COR-L47 (cell line): ENCODE data around the gene PARD3.
"Not testable (repeated sequence)": the region's sequence is repeated elsewhere in the genome, so short reads cannot be mapped to it uniquely, and the experiment has no call there.

Source experiments
- DNase-seq: peaks from one replicate; lab custom pipeline; 2025; lab: John Stamatoyannopoulos, UW

Gene PARD3

DNA sequence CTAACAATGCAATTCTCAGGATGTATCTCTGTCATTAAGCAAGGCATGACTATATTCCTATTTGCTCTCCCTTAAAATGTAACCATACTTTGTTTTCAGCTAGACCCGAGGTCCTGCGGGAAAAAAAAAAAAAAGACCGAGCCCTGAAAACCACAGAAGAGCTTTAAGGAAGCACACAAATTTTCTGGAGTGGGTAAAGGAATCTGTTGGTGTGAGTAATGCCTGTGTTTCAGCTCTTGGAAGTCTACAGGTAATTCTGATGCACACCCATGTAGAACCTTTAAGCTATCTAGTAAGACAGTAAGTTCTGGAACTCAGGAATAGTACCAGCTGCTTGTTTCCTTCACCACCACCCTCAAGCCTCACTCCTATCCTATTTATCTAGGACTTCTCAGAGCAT is 351.1 kb downstream of the PARD3 start:
- DNase-seq = no peak

DNA sequence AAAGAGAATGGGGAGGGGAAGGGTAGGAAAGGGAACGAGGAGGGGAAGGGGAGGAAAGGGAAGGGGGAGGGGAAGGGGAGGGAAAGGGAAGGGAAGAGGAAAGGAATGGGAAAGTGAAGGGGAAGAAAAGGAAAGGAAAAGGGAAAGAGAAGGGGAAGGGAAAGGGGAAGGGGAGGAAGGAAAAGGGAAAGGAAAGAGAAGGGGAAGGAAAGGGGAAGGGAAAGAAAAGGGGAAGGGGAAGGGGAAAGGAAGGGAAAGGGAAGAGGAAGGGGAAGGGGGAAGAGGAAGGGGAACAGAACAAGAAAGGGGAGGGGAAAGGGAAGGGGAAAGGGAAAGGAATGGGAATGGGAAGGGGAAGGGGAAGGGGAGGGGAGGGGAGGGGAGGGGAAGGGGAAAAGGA is 352.1 kb downstream of the PARD3 start:
- DNase-seq = no peak

DNA sequence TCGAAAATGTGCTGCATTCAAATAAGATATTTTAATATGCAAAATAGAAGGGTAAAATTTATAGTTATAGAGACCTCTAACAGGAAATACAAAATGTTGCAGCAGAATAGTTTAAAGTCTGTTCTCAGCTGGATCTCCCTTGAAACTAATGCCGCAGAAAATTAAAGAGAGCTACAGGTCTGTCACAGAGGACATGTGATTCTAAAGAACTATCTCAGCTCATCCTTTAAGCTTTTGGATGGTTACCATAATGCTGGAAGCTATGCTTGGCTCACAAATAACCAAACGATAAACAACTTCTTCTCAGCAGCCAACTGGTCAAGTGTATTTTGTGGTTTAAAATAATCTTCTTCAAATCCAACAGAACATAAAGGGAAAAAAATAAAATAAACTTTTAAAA is 353.0 kb downstream of the PARD3 start:
- DNase-seq = no peak

DNA sequence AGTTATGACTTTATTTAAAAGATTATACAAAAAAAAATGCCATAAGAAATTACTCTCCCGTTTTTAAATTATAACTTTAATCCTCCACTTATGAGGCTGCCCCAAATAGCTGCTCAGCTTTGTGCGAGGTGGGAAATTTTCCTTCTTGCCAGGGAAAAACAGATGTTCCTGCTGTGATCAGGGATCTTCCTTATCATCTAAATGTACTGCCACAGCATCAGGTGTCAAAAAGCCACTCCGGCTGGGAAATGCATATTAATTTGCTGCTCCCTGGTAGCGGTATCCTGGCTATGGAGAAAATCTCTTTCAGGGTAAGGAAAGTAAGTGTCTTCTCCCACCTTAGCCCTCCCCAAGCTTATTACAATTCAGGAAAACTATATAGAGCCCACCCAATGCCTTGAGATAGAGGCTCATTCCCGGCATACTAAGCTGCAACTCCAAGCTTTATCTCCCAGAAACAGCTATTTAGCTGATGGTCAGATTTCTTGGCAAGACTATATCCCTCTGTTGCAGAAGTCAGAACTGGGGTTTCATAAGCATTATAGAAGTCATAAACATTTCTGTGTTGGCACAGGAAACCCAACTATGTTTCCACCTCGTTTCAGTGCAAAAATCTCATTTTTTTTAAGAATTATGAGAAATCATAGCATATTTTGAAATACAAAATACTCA is 360.4 kb downstream of the PARD3 start:
- no peak for DNase-seq

DNA sequence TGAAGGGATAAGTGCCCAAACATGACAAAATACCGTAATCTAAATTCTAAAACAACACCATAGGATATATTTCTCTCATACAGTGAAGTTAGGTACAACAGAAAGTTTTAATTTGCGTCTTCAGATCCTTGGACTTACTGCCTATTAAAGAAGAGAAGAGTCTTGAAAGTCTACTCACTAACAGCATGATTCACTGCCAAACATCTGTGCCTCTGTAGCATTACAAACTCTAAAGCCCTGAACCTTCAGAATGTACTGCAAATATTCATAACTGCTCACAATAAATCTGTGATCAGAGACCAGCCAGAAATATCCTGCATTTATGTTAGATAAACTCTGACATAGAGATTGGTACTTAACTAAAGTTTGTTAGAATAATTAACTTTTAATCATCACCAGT is 365.3 kb downstream of the PARD3 start:
- no peak for DNase-seq

DNA sequence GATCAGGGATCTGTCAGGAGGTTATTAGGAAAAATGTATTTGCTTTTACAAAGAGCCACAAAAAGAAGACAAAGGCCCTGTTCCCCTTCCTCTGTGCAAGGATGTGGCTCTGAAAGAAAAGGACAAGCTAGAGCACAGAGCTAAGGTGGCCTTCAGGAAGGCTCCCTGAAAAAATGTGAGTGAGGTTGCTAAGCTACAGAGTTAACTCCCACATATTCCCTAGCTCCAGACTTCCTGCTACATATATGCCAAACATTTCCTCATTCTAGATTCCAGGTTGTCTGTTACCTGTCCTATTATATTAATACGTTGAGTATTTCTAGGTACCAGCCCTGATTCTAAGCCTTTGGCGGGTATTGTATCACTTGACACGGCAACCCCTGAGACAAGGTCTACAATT is 369.0 kb downstream of the PARD3 start:
- no peak for DNase-seq

DNA sequence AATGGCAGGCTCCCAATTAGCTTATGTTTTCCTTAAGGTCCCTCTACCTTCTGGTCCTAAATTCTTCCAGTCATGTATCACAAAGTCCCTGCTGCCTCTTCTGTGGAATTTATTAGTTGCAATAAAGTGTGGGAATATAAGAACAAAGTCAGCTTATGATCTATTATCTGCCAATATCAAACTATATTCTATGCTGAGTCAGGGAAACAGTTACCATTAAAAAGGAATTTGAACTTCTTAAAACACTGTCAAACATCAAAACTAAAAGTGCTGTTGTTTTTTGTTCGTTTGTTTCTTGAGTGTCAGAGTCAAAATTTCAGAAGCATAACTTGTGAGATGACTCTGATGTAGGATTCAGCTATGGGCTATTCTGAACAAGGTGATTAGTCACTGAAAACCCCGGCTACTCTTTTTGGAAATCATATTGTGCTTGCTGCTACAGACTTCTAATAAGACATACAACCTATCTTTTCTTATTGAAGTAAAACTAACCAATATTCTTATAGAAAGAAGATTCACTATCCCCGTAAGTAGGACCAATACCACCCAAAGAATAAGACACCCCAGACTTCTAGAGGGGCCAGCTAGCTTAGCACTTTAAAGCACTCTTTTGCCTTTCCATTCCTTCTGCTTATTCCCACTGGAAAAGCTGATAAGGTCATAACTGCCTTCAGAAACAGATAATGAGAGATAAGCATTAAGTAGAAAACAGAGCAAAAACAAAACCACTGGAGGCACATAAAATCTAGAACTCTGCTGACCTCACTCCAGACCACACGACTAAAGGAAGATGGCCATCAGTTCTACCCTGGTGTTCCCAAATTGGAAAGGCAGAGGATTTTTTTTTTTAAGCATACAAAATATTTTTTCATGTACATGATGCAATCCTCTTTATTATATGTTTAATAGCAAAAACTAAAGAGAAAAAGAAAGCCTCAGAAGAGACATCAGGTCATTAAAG is 370.6 kb downstream of the PARD3 start:
- DNase-seq = no peak

DNA sequence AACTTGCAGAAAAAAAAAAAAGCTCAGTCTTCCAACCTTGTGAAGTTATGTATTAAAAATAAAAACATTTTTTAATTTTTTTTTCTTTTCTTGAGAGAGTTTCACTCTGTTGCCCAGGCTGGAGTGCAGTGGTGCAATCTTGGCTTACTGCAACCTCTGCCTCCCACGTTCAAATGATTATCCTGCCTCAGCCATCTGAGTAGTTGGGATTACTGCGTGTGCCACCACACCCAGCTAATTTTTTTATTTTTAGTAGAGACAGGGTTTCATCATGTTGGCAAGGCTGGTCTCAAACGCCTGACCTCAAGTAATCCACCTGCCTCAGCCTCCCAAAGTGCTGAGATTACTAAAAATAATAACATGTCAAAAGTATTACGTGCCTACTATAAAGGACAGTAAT is 375.7 kb downstream of the PARD3 start:
- DNase-seq = not testable (repeated sequence)

DNA sequence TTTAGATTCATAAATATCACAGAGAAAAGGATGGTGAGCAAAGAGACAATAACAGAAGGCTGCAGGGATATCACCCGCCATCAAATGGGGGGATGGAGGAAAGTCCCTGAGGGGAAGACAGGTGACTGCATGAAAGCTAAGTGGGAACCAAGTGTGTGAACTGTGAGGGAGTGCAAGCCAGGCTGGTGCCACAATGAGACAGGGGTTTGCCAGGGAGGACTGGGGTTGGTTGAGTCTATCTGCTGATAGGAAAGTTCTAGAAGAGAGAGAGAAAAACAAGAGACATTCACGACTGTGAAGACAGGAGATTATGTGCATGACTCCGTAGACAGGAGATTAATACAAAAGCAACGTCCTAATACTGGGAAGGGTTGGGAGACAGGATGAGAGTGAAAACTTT is 376.4 kb downstream of the PARD3 start:
- no peak for DNase-seq

DNA sequence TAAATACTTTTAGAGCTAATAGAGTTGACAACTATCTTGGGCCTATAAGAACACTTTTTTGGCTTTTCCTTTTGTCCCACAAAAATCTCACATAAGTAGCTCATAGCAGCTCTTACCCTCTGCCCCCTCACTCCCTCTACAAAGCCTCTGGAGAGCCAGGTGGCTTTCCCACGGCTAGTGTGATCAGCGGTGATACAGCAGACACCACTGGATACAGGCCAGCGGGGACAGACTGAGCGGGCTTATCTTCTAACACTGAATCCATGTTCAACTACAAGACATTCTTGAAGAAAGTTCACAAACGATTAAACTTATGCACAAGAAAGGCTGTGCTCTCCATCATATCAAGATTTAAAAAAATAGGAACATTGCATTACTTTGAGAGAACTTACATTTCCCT is 377.2 kb downstream of the PARD3 start:
- DNase-seq = no peak

DNA sequence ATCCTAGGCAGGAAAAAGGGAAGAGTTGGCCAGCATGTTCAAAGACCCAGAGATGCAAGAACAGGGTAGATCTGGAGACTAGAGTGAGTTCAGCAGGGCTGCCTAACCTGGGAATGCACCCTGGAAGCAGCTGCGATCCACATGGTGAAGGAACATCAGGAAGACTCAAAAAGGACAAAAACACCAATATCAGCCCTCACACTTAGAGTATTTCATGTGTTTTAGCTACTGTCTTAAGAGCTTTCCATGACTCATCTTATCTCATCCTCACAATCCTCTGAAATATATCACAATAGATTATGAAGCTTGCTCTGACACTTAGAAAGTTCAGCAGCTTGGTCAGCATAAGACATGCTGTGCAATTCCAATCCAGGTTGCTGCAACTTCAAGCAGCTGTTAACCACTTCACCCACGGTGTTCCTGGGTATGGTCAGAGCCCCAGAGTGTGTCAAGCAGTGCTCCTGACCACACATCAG is 380.9 kb downstream of the PARD3 start:
- no peak for DNase-seq

DNA sequence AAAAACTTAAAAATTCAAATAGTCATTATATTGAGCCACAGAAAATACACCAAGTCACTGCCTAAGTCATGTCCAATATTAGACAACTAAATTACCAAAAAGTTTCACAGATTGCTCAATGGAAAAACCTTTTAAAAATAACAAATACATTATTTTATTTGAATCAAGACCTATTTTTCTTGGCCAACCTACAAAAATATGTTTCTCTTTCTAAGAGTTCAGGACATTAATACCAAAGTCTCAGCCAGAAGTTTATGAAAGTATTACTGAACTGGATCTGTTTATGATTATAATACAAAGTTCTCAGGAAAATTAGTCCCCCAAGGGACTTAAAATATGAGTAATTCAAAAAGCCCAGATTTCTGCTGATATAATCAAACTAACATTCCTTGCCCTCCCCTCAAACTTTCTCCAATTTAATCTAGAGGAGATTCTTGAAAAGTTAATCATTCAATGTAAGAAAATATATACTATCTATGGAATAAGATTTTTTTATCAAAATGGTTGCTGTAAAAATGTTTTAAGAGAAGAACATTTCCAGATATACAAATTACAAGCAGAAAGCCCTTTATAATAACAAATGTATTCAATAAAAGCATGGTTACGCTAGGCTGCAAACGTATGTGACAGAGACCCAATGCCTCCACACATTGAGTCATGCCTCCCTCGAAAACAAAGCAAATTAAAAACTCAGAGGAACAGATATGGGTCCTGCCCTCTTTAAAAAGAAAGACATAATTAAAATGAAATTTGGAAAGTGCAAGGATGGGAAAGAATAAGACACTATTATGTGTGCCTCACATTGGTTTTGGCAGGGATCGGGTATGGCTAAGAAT is 381.6 kb downstream of the PARD3 start:
- DNase-seq = no peak

DNA sequence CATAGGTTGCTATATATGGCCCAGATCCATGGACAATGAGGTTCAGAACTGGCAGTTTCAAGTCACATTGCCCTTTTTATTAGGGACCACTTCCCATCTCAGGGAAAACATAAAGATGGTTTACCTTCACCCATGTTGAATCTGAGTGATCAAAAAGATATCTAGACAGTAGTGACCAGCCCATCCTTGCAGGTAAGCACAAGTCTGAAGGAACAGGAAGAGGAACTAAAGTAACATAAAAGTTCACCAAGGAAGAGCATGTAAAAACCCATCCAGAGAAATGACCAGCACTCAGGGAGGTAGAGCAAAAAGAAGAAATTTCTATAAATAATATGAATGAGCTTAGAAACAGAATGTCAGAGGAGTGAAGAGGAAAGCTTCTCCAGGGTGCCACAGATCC is 382.5 kb downstream of the PARD3 start:
- no peak for DNase-seq

DNA sequence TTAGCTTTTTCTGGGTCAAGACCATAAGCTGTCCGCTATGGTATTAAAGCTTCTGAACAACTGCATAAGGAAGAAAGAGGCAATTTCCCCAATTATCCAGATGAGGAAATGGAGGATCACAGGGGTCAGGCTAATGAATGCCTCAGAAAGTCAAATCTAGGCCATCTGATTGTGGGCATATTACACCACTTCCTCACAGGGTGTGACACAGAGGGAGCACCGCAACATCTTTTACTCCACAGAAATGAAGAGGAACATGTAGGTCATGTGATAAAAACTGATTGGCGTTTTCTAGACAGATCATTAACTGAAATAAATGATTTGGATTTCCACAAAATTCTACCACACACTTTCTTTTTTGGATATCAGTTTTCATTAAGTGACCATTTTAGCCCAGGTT is 384.4 kb downstream of the PARD3 start:
- DNase-seq = no peak

DNA sequence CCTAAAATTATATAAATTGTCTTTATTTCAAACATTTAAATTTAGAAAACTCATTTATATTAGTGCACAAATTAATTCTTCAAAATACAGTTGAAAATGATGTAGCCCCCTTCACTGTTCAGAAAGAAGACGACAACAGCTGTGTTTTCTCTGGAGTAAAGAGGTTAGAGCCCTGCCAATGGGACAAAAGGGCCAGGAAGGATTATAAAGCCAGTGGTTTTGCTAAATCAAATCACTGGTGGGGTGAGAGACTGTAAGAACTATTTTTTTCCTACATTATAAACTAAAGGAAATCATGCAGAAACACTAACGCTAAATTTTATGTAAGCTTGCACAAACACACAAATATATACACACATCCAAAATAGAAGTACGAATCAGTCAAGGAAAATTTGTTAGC is 386.6 kb downstream of the PARD3 start:
- no peak for DNase-seq

DNA sequence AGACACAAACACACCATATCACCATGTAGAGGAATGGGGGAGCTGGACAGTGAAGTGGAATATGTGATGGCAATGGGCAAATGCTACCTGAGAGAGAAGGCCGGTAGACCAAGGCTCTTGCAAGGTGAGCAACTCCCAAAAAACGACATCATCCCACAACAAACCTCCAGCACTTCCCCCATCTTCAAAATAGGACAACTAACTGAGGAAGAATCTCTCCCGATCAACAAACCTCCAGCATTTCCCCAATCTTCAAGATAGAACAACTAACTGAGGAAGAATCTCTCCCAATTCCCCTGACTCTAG is 387.2 kb downstream of the PARD3 start:
- DNase-seq = no peak

DNA sequence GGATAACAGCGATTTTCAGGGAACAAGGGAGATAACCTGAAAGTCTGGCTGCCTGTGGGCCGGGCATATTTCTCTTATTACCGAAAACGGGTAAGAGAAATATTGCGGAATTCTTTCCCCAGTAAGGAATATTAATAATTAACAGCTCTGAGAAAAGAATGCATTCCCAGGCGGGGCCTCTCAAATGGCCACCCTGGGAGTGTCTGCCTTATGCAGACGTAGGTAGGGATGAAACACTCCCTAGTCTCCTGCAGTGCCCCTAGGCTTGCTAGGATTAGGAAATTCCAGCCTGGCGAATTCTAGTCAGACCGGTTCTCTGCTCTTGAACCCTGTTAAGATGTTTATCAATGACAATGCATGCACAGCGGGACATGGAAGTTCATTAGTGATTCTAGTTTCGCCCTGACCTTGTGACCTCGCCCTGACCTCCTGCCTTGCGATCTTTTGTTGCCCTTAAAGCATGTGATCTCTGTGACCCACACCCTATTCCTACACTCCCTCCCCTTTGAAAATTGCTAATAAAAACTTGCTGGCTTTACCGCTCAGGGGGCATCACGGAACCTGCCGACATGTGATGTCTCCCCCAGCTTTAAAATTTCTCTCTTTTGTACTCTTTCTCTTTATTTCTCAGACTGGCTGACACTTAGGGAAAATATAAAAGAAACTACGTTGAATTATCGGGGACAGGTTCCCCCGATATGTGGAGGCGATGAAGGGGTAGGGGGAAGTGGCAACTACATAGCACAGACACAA is 387.8 kb downstream of the PARD3 start:
- not testable (repeated sequence) for DNase-seq

DNA sequence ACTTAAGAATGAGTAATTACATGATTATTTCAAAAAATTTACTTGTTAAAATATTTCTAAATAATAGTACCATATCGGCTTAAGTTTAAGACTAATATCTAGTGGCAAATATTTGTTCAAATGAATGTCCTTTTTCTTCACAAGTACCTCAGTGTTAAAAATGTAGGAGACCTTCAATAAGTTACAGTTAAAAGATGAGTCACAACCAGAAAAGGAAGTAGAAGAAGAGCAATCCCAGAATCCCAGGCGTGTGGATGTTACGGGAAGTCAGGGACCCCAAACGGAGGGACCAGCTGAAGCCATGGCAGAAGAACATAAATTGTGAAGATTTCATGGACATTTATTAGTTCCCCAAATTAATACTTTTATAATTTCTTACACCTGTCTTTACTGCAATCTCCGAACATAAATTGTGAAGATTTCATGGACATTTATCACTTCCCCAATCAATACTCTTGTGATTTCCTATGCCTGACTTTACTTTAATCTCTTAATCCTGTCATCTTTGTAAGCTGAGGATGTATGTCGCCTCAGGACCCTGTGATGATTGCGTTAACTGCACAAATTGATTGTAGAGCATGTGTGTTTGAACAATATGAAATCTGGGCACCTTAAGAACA is 388.4 kb downstream of the PARD3 start:
- not testable (repeated sequence) for DNase-seq

DNA sequence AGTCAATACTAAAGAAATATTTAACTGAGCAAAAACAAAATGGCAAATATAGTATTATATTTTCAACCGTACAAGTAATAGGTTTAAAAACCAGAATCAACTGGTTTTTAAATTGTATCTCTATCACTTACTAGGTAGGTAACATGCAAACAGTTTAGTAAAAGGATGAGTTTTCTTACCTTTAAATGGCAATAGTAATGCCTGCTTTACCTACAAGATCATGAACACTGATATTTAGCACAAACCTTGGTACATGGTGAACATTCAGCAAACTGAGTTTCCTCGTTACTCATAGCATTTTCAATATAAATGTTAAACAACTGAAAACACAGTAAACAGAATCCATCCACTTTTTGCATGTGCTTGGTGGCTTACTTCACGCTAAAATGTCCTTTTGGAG is 389.1 kb downstream of the PARD3 start:
- no peak for DNase-seq

DNA sequence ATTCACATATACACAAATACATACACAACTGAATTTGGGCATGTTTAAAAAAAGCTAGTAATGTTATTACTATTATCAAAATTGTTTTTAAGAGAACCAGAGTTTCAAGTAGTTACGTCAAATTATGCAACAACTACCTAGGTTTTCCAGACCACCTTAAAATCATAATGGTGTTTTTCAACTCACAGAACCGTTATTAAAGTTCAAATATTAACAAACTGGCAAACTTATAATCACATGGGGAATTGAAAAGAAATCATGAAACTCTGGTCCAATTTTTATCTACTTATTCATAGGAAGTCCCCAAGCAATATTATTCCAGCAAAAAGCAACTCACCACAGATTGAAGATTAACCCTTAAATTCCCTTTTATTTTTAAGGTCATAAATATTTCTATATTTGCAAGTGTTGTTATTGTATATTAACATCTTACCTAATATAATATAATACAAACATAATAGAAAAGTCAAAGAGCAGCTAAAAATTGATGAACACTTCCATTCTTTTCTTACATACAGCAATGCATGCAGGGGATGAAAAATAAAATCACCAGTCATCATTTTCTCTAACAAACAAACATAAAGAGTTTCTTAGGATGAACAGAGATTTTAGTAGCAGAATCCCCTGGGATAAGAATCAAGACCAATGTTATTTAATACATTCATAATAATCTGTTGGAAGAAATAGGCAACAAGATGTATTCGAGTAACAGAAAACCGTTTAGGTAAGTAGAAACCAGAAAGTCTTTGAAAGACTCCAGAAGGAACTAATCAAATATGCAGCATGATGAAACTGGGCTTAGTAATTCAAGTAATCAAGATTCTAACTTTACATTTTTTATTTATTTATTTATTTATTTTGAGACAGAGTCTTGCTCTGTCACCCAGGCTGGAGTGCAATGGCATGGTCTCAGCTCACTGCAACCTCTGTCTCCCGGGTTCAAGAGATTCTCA is 391.1 kb downstream of the PARD3 start:
- DNase-seq = no peak
